ENCODE results near the gene ETV3L. TPM values are rescaled to one million over a fixed set of nuclear protein-coding genes. Genes with fewer than 3 reads are reported as not detected.

ETV3L gene
- not detected in 5 replicates for total RNA-seq (2022; extraction: Qiagen RNA extraction; ENCODE audit: low read depth)

DNA sequence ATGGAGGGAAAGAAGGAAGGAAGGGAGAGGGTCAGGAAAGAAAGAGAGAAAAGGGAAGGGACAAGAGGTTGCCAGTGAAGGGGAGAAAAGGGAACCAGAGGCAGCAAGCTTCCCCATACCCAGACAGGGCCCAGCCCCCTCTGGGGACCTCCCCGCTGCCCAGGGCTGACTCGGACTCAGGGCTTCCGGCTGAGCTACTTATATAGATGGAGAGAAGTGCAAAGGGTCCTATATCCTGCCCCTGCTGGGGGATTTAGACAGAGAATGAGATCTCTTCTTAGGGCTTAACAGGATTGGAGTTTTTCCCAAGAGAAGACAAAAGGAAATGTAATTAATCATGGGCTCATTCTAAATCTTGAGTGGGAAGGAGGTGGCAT, at the start of gene ETV3L:
Gene ETV3L (minus strand): TSS at position 176 of the 377 bp plus-strand sequence. CDS start 285 bp downstream, outside the sequence.

DNA sequence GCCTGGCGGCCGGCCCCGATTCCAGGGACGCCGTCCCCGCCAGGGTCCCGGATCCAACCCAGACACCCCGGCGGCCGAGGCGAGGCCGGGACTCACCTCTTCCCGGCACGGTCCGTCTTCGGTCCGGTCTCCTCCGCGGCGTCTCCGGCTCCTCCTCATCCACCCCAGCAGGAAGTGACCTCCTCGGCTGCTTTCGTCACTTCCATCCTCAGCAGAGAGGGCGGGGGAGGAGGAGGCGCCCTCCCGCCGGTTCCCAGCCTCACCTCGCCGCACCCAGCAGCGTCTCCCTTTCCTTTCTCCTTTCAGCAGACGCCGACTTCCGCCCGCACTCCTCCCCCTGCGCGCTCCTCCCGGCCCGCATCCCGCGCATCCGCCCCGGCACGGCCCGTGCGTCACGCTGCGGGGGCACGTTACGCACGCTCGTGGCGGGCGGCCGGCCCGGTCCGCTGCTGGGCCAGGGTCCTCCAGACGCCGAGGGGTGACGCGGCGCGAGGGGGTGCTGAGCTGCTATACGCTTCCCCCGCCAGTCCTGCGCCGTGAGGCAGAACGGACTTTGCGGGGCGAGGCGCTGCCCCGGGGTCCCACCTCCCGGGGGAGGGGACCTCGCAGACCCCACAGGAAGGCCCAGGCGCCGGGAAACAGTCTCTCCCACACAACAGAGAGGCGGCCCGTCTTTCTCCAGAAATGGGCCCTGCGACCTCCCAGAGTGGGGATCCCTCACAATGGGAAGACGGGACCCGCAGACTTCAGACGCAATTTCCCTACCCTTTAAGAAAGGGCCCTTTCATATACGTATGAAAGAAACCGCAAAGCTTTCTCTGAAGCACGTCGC, 38.8 kb upstream of the ETV3L start, which contains the start of gene ETV3:
Gene ETV3 (minus strand): TSS at position 176 of the 832 bp plus-strand sequence. CDS start 2,043 bp downstream, outside the sequence.

GRCh38 chr1:157045250-157046218, 54.1 kb downstream of the ETV3L start, which contains the start of gene ARHGEF11:
ARHGEF11 (minus strand) TSS chr1:157045742; CDS start chr1:157044330, 1,412 bp downstream.

Other genes with a start within 250 kb of the ETV3L start
- not detected in 5 replicates for gene INSRR, start 240.7 kb downstream of the ETV3L start, total RNA-seq (2022; extraction: Qiagen RNA extraction; ENCODE audit: low read depth)
- gene NTRK1, start 238.9 kb downstream of the ETV3L start, total RNA-seq (2022; extraction: Qiagen RNA extraction; ENCODE audit: low read depth) = 0.09 to 0.26 TPM (median 0.17 TPM) in 4 of 5 replicates, not detected in the other
- gene PEAR1, start 206.1 kb downstream of the ETV3L start, total RNA-seq (2022; extraction: Qiagen RNA extraction; ENCODE audit: low read depth) = 7.8 to 12.2 TPM (median 10.1 TPM) in 5 replicates
- gene LRRC71, start 179.2 kb downstream of the ETV3L start, total RNA-seq (2022; extraction: Qiagen RNA extraction; ENCODE audit: low read depth) = 0.11 to 0.38 TPM (median 0.16 TPM) in 4 of 5 replicates, not detected in the other
- 17.4 to 23.5 TPM (median 20.7 TPM) in 5 replicates for gene ARHGEF11, start 54.1 kb downstream of the ETV3L start, total RNA-seq (2022; extraction: Qiagen RNA extraction; ENCODE audit: low read depth)
- 11.1 to 16.2 TPM (median 12.3 TPM) in 5 replicates for gene ETV3, start 38.6 kb upstream of the ETV3L start, total RNA-seq (2022; extraction: Qiagen RNA extraction; ENCODE audit: low read depth)

All from A549 treated with DMSO at 1 μM for 4 hours (cell line).